Peyer's patch (tissue), 4 donors: ENCODE measurements around the gene SMG9. TPM values are rescaled to one million over a fixed set of nuclear protein-coding genes. Genes with fewer than 3 reads are reported as not detected.

ENCODE experiments used
- DNase-seq, 3 donors: peaks; one replicate each; pipeline ENCODE4 v3.0.0-alpha.2; 2017 to 2019
- H3K27ac ChIP-seq, 4 donors: fragments of 200-600 bp; sonication (generic); one replicate each; pipeline ENCODE4 v1.5.1; 2016 to 2019
- H3K27me3 ChIP-seq, 2 donors: fragments of 200-600 bp; sonication (generic); one replicate each; pipeline ENCODE4 v1.5.1; 2019
- H3K36me3 ChIP-seq, 3 donors: fragments of 200-600 bp; sonication (generic); one replicate each; pipeline ENCODE4 v1.5.1; 2016 to 2019
- H3K4me1 ChIP-seq, 4 donors: fragments of 200-600 bp; sonication (generic); one replicate each; pipeline ENCODE4 v1.5.1; 2016 to 2019
- H3K4me3 ChIP-seq, 4 donors: fragments of 200-600 bp; sonication (generic); 1 replicate in 3 of 4; 2 replicates in 1 of 4; pipeline ENCODE4 v1.5.1; 2016 to 2019; ENCODE audit warnings: mild to moderate bottlenecking in 1 of 4
- H3K9me3 ChIP-seq, 4 donors: fragments of 200-600 bp; sonication (generic); one replicate each; pipeline ENCODE4 v1.5.1; 2016 to 2019; ENCODE audit warnings: mild to moderate bottlenecking in 1 of 4
- CTCF ChIP-seq, 6 experiments: fragments of 450-650 bp in 4 of 6; fragments of 200-600 bp in 2 of 6; sonication (generic) in 1 of 6; IDR thresholded peaks; one replicate each; pipeline ENCODE4 v1.5.1; 2017 to 2019; ENCODE audit warnings: antibody characterized with exemption in 6 of 6, mild to moderate bottlenecking in 3 of 6, moderate library complexity in 1 of 6
- POLR2A ChIP-seq, 2 donors: fragments of 450-650 bp; IDR thresholded peaks; one replicate each; pipeline ENCODE4 v1.5.1; 2017; ENCODE audit warnings: antibody characterized with exemption in 2 of 2, mild to moderate bottlenecking in 2 of 2, moderate library complexity in 2 of 2
- total RNA-seq, 4 donors: library from RNA; depleted of rRNA; stranded (reverse); fragments of >200 nt; gene quantifications; one replicate each; pipeline ENCODE4 v1.1.0, GENCODE V29; 2016

SMG9 gene
- total RNA-seq, 4 donors from 2014 or later, result 25.0 to 56.1 (median 40.8) TPM

- Histone ChIP-seq H3K27me3 (no peaks in the 10 kb centered on the region), H3K4me1 (peaks cover 0 to 7% (median 0%) of the 10 kb centered on the region in 4 donors), H3K9me3 (peaks cover 0 to 21% (median 7%) of the 10 kb centered on the region in 4 donors), H3K36me3 (no peaks in the 10 kb centered on the region), H3K27ac (no peak overlapping the region), H3K4me3 (no peak overlapping the region)
- no peak for DNase-seq
- TF ChIP-seq POLR2A (IDR thresholded peaks at IDR 0.05) (no peak), CTCF (IDR thresholded peaks at IDR 0.05) (no peak)
These were observed 60.2 kb downstream of the SMG9 start for GRCh38 chr19:43694553-43694952.

GRCh38 chr19:43692877-43693276, 61.9 kb downstream of the SMG9 start:
- no peak for TF ChIP-seq CTCF (IDR thresholded peaks at IDR 0.05)
- TF ChIP-seq POLR2A (IDR thresholded peaks at IDR 0.05), result no peak
- no peak overlapping the region for H3K4me3 ChIP-seq
- DNase-seq, result no peak
- peaks cover 0 to 21% (median 7%) of the 10 kb centered on the region in 4 donors for H3K9me3 ChIP-seq
- no peaks in the 10 kb centered on the region for H3K27me3 ChIP-seq
- H3K27ac ChIP-seq, result no peak overlapping the region
- no peaks in the 10 kb centered on the region for H3K36me3 ChIP-seq
- H3K4me1 ChIP-seq, result no peaks in the 10 kb centered on the region

GRCh38 chr19:43692385-43692784, 62.4 kb downstream of the SMG9 start:
- Histone ChIP-seq H3K36me3 (no peaks in the 10 kb centered on the region), H3K27ac (no peak overlapping the region), H3K4me3 (no peak overlapping the region), H3K4me1 (no peaks in the 10 kb centered on the region), H3K27me3 (no peaks in the 10 kb centered on the region), H3K9me3 (peaks cover 0 to 21% (median 7%) of the 10 kb centered on the region in 4 donors)
- no peak for DNase-seq
- TF ChIP-seq POLR2A (IDR thresholded peaks at IDR 0.05), result no peak
- TF ChIP-seq CTCF (IDR thresholded peaks at IDR 0.05), result no peak

GRCh38 chr19:43691755-43692154, 63.0 kb downstream of the SMG9 start:
- Histone ChIP-seq H3K9me3 (peaks cover 0 to 21% (median 7%) of the 10 kb centered on the region in 4 donors), H3K27me3 (no peaks in the 10 kb centered on the region), H3K36me3 (no peaks in the 10 kb centered on the region), H3K4me1 (no peaks in the 10 kb centered on the region), H3K27ac (no peak overlapping the region), H3K4me3 (no peak overlapping the region)
- no peak for DNase-seq
- TF ChIP-seq CTCF (IDR thresholded peaks at IDR 0.05) (no peak), POLR2A (IDR thresholded peaks at IDR 0.05) (no peak)

- Histone ChIP-seq H3K4me3 (no peak overlapping the region), H3K27me3 (no peaks in the 10 kb centered on the region), H3K4me1 (no peaks in the 10 kb centered on the region), H3K36me3 (no peaks in the 10 kb centered on the region), H3K9me3 (peaks cover 0 to 21% (median 7%) of the 10 kb centered on the region in 4 donors), H3K27ac (no peak overlapping the region)
- TF ChIP-seq CTCF (IDR thresholded peaks at IDR 0.05) (no peak), POLR2A (IDR thresholded peaks at IDR 0.05) (no peak)
- DNase-seq, result no peak
These were observed 63.9 kb downstream of the SMG9 start for GRCh38 chr19:43690890-43691289.

GRCh38 chr19:43690444-43690843, 64.3 kb downstream of the SMG9 start:
- no peaks in the 10 kb centered on the region for H3K4me1 ChIP-seq
- no peak for DNase-seq
- H3K4me3 ChIP-seq, result no peak overlapping the region
- H3K9me3 ChIP-seq, result peaks cover 0 to 21% (median 7%) of the 10 kb centered on the region in 4 donors
- no peaks in the 10 kb centered on the region for H3K27me3 ChIP-seq
- H3K27ac ChIP-seq, result no peak overlapping the region
- no peaks in the 10 kb centered on the region for H3K36me3 ChIP-seq
- no peak for TF ChIP-seq CTCF (IDR thresholded peaks at IDR 0.05)
- TF ChIP-seq POLR2A (IDR thresholded peaks at IDR 0.05), result no peak
